HG03066 (cell line): ENCODE data around the gene PHLDA2.

Source experiments
- ATAC-seq: cut with Tn5 transposase; IDR thresholded peaks from one replicate; pipeline ENCODE4 v1.9.1; 2021; ENCODE audit warnings: low read depth; ENCODE audit not compliant: unreplicated experiment

The PHLDA2 gene

GRCh38 chr11:2899080-2899783, 30.0 kb downstream of the PHLDA2 start:
- ATAC-seq: no peak

DNA sequence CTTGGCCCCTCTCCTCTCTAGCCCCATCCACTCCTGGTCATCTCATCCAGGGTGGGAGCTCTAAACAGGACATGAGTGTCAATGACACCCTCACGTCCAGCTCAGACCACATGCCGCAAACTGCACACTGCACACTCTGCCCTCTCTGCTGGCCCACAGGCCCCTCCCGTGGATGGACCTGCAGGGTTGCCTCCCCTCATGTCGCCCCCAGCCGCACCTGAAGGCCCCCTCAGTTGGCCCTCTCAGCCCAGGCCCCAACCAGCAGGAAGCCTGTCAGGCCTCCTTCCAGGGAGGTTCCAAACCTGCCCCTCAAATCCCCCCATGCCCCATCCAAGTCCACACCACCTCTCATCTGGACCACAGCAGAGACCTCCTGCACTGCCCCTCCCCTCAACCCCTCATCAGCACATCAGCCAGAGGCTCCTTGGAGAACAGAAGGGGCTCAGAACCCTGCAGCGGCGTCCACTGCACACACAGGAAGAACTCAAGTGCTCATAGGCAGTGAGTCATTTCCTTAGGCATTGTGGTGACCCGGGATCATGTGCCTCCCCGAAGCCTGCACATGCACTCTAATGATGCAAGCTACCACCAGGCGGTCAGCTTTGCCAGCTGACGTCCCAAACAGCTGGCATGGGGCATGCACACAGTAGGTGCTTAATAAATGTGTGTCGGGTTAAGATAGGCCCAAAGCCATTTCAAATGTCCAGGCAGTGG, 30.7 kb downstream of the PHLDA2 start:
- ATAC-seq: no peak

GRCh38 chr11:2897048-2897447, 32.2 kb downstream of the PHLDA2 start:
- no peak for ATAC-seq

GRCh38 chr11:2896047-2896446, 33.2 kb downstream of the PHLDA2 start:
- no peak for ATAC-seq

DNA sequence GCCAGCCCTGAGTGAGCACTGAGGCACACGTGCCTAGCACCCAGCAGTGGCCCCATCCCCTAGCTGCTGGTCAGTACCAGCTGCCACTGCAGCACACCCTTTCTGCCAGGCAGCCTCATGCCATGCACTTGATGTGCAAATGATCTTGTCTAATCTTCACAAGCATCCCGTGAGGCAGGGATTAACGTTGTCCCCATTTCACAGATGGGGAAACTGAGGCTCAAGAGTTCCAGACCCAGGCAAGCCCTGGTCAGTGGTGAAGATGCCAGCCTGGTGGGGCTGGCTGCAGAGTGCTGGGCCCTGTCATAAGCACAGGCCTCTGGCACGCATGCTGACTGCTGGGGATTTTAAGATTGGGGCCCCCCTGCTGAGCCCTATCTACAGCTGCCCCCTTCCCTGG, 35.3 kb downstream of the PHLDA2 start:
- ATAC-seq: no peak

DNA sequence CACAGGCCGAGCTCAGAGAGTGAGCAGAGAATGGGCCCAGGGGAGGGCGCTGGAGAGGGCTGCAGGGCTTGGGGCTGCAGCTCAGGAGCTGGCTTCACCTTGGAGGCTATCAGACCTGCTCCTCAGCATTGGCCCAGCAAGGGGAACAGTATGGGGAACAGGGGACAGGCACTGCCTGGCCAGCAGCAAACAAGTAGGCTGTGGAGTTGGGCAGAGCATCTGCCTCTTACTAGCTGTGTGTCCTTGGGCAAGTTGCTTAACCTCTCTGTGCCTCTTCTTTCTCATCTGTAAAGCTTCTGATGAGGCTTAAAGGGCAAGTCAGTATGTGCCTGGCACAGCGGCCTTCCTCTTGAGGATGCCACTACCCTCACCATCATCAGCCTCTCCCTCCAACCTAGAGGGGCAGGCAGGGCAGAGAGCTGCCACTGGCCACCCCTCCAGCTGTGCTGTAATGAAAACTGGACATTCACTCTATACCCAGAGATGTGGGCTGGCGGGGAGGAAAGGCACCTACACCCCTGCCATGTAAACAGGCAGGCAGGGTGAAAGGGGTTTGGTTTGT, 36.2 kb downstream of the PHLDA2 start:
- ATAC-seq: no peak

GRCh38 chr11:2892215-2892966, 36.8 kb downstream of the PHLDA2 start:
- no peak for ATAC-seq

DNA sequence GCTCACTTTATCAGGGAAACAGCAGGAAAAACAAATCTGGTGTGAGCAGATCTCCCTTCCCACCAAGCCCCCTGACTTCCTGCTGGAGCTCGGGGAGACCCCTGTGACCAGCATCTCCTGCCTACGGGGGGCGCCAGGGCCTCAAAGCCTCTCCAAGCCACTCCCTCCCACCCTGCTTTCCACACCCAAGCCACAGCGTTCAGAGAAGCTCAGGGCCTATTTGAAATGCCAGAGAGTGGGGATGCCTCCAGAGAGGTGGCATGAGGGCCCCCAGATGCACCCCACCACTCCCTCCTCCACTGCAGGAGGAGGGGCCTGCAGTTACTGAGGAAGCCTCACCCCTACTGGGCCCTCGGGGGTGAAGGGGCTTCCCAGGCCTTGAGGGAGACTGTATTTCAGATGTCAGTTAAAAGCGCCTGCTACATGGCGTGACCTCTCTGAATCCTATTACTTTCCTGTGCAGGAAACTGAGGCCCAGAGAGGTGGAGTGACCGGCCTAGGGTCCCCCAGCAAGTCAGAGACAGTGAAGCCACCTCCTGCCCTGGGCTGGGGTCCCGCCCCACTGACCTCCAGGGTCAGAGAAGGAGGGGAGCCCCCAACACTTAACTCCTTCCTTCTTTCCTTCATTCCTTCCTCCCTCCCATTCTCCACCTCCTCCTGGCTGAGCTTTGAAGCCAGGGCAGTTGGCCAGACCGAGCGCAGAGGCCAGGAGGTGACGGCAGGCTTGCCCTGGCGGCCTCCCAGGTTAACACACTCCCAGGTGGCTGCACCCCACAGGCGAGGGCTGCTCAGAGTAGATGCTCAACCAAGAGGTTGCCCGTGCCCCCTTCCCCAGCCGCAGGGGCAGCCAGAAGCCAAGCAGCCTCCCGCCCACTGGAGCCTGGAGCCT, 37.6 kb downstream of the PHLDA2 start:
- ATAC-seq: no peak

DNA sequence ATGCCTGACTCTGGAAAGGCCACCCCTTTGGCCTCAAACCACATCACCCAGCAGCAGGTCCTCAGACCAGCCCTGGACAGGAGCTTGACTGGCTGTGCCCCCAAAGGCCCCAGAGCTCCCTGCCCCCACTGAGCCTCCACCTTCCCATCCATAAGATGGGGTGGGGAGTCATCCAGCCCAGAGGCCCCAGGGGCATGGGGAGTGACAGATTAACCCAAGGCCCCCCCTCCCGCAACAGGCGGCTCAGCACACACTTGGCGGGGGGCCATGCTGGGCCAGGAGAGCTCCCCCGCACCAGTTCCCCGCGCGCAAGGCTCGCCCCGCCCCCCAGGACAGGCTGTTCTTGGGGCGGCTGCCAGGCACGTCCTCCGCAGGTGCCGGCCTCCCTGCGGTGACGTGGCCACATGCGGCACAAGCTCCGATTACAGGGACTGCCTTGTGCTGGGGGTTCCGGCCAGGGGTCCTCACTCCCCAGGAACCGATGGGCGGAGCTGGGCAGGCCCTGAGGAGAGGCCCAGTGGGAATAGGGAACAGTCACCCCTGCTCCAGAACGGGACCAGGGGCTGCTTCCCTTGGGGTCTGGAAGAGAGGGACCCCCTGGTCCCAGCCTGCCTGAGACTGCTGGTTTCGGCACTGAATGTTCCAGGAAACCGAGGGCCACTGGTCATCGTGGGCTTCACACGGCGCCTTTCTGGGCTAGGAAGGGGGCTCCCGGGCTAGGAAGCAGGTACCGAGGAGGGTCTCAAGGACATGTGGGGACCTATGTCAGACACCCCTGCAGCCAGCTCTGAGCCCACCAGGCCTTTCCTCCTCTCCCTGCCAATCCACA, 38.5 kb downstream of the PHLDA2 start:
- no peak for ATAC-seq

DNA sequence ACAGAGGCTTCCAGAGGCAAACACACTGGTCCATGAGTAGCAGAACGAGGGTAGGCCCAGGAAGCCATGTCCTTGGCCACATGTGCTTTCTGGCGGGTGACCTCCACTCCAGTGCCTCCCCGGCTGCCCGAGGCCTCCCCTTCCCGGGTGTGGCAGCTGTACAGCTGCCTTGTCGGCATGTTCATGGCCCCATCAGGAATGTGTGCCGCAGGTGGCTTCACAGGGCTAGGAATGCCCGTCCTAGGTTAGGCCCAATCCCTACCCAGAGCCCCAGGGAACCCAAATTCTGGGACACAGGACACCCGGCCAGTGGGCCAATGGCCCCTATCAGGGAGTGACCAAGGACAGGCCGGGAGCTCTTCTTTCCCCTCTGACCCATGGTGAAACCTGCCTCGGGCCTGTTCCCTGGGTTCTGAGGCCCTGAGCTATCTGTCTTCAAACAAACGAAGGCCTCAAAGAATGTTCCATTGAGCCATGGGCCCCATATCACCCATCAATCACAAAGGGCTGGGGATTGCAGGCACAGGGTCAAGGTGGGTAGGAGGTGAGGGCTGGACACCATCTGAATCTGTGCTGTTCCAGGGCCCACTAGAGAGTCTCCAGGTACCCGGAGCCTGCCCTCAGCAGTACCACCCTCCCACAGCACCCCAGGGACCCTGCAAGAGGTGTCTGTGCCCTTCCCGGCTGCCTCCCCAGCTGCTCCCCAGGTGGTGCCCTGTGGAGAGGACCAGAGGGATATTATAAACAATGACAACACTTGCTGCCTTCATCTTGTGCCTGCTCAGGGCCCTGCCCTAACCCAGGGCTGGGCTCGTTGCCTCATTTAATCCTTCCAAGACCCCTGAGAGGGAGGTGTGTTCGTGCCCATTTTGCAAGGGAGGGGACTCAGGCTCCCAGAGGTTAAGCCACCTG, 39.6 kb downstream of the PHLDA2 start:
- no peak for ATAC-seq

DNA sequence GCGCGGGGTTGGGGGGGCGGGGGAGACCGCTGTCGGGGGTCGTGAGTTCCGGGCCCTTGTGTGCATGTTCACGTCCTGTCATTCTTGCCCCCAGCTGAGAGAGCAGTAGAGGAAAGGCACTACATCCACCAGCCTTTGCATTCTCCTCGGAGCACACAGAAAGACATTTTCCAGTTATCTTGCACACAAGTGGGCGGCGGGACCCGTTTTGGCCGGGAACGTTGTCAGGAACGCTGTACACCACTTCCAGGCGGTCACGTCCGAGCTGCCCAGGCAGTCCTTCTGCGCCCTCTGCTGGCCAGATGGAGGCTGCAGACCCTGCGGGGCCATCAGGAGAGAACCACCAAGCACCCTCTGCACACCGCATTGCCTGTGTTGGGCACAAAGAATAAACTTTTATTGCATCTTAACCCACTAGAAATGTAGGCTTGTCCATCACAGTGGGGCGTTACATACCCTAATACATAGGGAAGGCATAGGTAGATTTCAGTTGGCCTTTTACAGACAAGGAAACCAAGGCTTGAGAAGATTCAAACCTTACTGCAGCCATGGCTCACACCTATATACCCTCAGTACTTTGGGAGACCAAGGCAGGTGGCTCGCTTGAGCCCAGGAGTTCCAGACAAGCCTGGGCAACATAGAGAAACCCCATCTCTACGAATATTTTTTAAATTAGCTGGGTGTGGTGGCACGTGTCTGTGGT, 40.8 kb downstream of the PHLDA2 start:
- no peak for ATAC-seq

DNA sequence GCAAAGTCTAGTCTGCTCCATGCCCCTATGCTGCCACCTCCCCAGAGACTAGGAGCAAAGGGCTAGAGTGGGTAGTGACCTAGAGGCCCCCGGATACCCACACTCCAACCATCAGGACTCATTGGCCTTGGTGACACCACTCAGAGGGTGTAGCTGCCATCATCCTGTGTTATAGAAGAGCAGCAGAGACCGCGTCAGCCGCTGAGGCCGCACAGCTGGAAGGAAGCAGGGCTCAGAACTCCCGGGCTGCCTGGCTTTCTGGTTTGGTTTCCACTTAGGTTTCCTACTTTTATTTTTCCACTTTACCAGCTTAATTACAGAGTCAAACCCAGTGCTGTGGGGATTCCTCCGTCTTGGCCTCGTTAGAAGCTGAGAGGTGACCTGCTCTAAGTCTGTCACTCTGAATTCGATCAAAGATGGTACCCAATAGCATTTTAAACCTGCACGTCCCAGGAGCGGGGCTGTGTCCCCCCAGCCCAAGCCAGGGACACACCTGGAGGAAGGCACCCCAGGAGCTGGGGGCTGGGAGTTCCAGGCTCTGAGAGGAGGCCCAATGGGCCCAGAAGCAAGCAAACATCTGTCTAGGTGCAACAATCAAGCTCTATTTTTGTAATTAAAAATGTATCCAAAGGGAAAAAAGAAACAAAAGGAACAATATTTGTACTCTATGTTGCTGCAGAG, 41.6 kb downstream of the PHLDA2 start:
- no peak for ATAC-seq

GRCh38 chr11:2886936-2887335, 42.3 kb downstream of the PHLDA2 start:
- ATAC-seq: no peak

DNA sequence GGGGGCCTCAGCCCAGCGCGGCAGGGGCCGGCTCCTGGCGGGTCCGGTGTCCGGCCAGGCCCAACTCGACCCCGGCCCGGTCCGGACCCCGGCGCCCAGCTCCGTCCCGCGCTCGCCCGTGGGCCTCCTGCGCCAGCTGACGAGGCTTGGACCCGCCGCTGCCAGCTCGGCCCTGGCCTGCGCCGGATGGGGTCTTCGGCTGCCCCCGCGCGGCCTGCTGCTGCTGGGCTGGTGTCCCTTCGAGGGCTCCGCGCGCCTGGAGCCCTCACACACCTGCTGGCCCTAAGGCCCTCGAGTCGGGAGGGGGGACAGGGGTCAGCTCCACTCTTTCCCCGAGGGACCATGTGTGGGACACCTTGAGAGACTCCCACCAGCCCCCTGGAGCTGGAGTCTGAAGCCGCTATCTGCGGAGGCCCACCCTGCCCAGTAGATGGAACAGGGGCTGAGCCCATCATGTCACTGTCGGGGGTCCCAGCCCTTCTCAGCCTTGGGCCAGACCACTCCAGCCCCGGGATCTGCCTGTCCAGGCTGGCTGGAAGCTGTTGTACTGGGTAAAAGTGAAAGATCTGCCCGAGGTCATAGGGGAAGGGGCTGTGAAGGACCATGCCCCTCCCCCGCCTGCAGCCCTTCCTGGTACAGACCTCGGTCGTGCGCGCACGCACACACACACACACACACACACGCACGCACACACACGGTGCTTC, 42.9 kb downstream of the PHLDA2 start:
- ATAC-seq: no peak

GRCh38 chr11:2885678-2886081, 43.5 kb downstream of the PHLDA2 start, which contains the start of gene CDKN1C:
TSS of gene CDKN1C (minus strand) at chr11:2885775. CDS start at chr11:2885456, 319 bp downstream.
- peak; percentile 80 for ATAC-seq

GRCh38 chr11:2885017-2885677, 44.1 kb downstream of the PHLDA2 start:
- ATAC-seq: peak; percentile 4
